HepG2 (cell line): ENCODE results near the gene CARD19. TPM values are rescaled to one million over a fixed set of nuclear protein-coding genes. Genes with fewer than 3 reads are reported as not detected.

Experiments
- ARNT ChIP-seq: fragments of 450-650 bp; IDR thresholded peaks from 2 replicates; pipeline ENCODE4 v1.6.1; 2017
- ARNTL ChIP-seq: sonication (generic); formaldehyde crosslinking; IDR thresholded peaks from 2 replicates; pipeline ENCODE4 v1.4.0; 2020; ENCODE audit warnings: mild to moderate bottlenecking, missing genetic modification reagents
- ATF1 ChIP-seq: IDR thresholded peaks from 2 replicates; pipeline ENCODE4 v1.6.1; 2016; ENCODE audit warnings: mild to moderate bottlenecking, control low read depth
- CENPT ChIP-seq: sonication (generic); formaldehyde crosslinking; IDR thresholded peaks from 2 replicates; pipeline ENCODE4 v1.8.0; 2022; ENCODE audit warnings: low read depth, mild to moderate bottlenecking, moderate library complexity, missing genetic modification reagents
- FOXC1 ChIP-seq: sonication (generic); formaldehyde crosslinking; IDR thresholded peaks from 2 replicates; pipeline ENCODE4 v1.8.0; 2022; ENCODE audit warnings: mild to moderate bottlenecking, missing genetic modification reagents, borderline replicate concordance
- HNF4A ChIP-seq: sonication (generic); formaldehyde crosslinking; IDR thresholded peaks from 2 replicates; pipeline ENCODE4 v1.4.0; 2020; ENCODE audit warnings: missing genetic modification reagents
- KDM2A ChIP-seq: sonication (generic); formaldehyde crosslinking; IDR thresholded peaks from 2 replicates; pipeline ENCODE4 v1.4.0; 2020; ENCODE audit warnings: low read depth, missing genetic modification reagents, borderline replicate concordance
- KLF15 ChIP-seq: sonication (generic); formaldehyde crosslinking; IDR thresholded peaks from 2 replicates; pipeline ENCODE4 v1.8.1; 2023; ENCODE audit warnings: borderline replicate concordance, mild to moderate bottlenecking, inconsistent platforms, missing genetic modification reagents, mixed read lengths
- MED8 ChIP-seq: sonication (generic); formaldehyde crosslinking; IDR thresholded peaks from 2 replicates; pipeline ENCODE4 v1.8.1; 2023; ENCODE audit warnings: mild to moderate bottlenecking, missing genetic modification reagents; ENCODE audit not compliant: insufficient replicate concordance
- MEF2D ChIP-seq: sonication (generic); formaldehyde crosslinking; IDR thresholded peaks from 2 replicates; pipeline ENCODE4 v1.5.1; 2020; ENCODE audit warnings: mild to moderate bottlenecking, missing genetic modification reagents
- MEIS1 ChIP-seq: sonication (generic); formaldehyde crosslinking; IDR thresholded peaks from 2 replicates; pipeline ENCODE4 v1.9.0; 2021; ENCODE audit warnings: mild to moderate bottlenecking, missing genetic modification reagents, moderate library complexity, borderline replicate concordance
- MXI1 ChIP-seq: IDR thresholded peaks from 3 replicates; pipeline ENCODE4 v1.6.1; 2012; ENCODE audit warnings: low read depth, low read length, inconsistent platforms, borderline replicate concordance
- NCOA2 ChIP-seq: sonication (generic); formaldehyde crosslinking; IDR thresholded peaks from 2 replicates; pipeline ENCODE4 v1.8.0; 2022; ENCODE audit warnings: inconsistent platforms
- NFKBIZ ChIP-seq: IDR thresholded peaks from 2 replicates; pipeline ENCODE4 v1.6.1; 2018; ENCODE audit warnings: missing genetic modification reagents, missing compliant biosample characterization
- RAD21 ChIP-seq: fragments of 450-650 bp; formaldehyde crosslinking; IDR thresholded peaks from 2 replicates; pipeline ENCODE4 v1.5.0; 2020; ENCODE audit warnings: mild to moderate bottlenecking
- SMAD3 ChIP-seq: sonication (generic); formaldehyde crosslinking; IDR thresholded peaks from 2 replicates; pipeline ENCODE4 v1.4.0; 2020; ENCODE audit warnings: missing genetic modification reagents
- SPEN ChIP-seq: sonication (generic); formaldehyde crosslinking; IDR thresholded peaks from 2 replicates; pipeline ENCODE4 v1.5.1; 2020; ENCODE audit warnings: low read depth, mild to moderate bottlenecking, missing genetic modification reagents
- XRCC5 ChIP-seq: fragments of 200-400 bp; formaldehyde crosslinking; optimal IDR thresholded peaks from 2 replicates; pipeline ENCODE3; 2017; ENCODE audit warnings: mild to moderate bottlenecking, low read length
- ZNF430 ChIP-seq: sonication (generic); formaldehyde crosslinking; IDR thresholded peaks from 2 replicates; pipeline ENCODE4 v1.9.0; 2021; ENCODE audit warnings: mild to moderate bottlenecking, missing genetic modification reagents
- ZNF563 ChIP-seq: sonication (generic); formaldehyde crosslinking; IDR thresholded peaks from 2 replicates; pipeline ENCODE4 v1.8.0; 2022; ENCODE audit warnings: mild to moderate bottlenecking, moderate library complexity, missing genetic modification reagents
- ZNF572 ChIP-seq: sonication (generic); formaldehyde crosslinking; IDR thresholded peaks from 2 replicates; pipeline ENCODE4 v1.5.1; 2020; ENCODE audit warnings: mild to moderate bottlenecking, missing genetic modification reagents
- ZNF660 ChIP-seq: sonication (generic); formaldehyde crosslinking; IDR thresholded peaks from 2 replicates; pipeline ENCODE4 v1.5.1; 2020; ENCODE audit warnings: mild to moderate bottlenecking, low read depth, missing genetic modification reagents, borderline replicate concordance
- ZNF766 ChIP-seq: sonication (generic); formaldehyde crosslinking; IDR thresholded peaks from 2 replicates; pipeline ENCODE4 v1.5.0; 2020; ENCODE audit warnings: missing genetic modification reagents, borderline replicate concordance
- ZNF768 ChIP-seq: sonication (generic); formaldehyde crosslinking; IDR thresholded peaks from 2 replicates; pipeline ENCODE4 v1.4.0; 2020; ENCODE audit warnings: missing genetic modification reagents
- ZNF792 ChIP-seq: IDR thresholded peaks from 2 replicates; pipeline ENCODE4 v1.6.1; 2016
- ZSCAN25 ChIP-seq: sonication (generic); formaldehyde crosslinking; IDR thresholded peaks from 2 replicates; pipeline ENCODE4 v1.8.0; 2022; ENCODE audit warnings: mild to moderate bottlenecking, missing genetic modification reagents
- polyA plus RNA-seq, 8 experiments: library from polyadenylated mRNA; depleted of rRNA in 3 of 8; stranded (reverse) in 7 of 8; unstranded in 1 of 8; fragments of >200 nt; fragmentation: Illumina TruSeq in 4 of 8; extraction: Trizol in 4 of 8; gene quantifications; 2 replicates each; pipeline versions ENCODE4 v1.2.1 to v1.2.3, GENCODE V29; 2011 to 2016; ENCODE audit warnings: low read depth in 4 of 8, missing spikeins in 1 of 8, mixed read lengths in 1 of 8; ENCODE audit not compliant: insufficient read depth in 1 of 8
- total RNA-seq, 5 experiments: library from RNA; depleted of rRNA; stranded (reverse); fragments of >200 nt; fragmentation: Illumina TruSeq; extraction: Trizol; gene quantifications; 2 replicates each; pipeline ENCODE4 v1.2.3, GENCODE V29; 2016; ENCODE audit warnings: low read depth in 1 of 5
- TF ChIP-seq, protein P1 (sequence below): IDR thresholded peaks from 2 replicates; pipeline ENCODE4 v1.6.1; 2016; ENCODE audit warnings: mild to moderate bottlenecking
- TF ChIP-seq, protein P2 (sequence below): sonication (generic); formaldehyde crosslinking; IDR thresholded peaks from 2 replicates; pipeline ENCODE4 v1.5.0; 2020; ENCODE audit warnings: missing genetic modification reagents
- TF ChIP-seq, protein P3 (sequence below): sonication (generic); formaldehyde crosslinking; IDR thresholded peaks from 2 replicates; pipeline ENCODE4 v1.4.0; 2020; ENCODE audit warnings: missing genetic modification reagents

Gene CARD19
- total and polyA plus RNA-seq, 2 of the 13 experiments (the other 11 are each of a cell fraction or from before 2014, with no cell fraction given): 18.4 to 47.2 TPM

DNA sequence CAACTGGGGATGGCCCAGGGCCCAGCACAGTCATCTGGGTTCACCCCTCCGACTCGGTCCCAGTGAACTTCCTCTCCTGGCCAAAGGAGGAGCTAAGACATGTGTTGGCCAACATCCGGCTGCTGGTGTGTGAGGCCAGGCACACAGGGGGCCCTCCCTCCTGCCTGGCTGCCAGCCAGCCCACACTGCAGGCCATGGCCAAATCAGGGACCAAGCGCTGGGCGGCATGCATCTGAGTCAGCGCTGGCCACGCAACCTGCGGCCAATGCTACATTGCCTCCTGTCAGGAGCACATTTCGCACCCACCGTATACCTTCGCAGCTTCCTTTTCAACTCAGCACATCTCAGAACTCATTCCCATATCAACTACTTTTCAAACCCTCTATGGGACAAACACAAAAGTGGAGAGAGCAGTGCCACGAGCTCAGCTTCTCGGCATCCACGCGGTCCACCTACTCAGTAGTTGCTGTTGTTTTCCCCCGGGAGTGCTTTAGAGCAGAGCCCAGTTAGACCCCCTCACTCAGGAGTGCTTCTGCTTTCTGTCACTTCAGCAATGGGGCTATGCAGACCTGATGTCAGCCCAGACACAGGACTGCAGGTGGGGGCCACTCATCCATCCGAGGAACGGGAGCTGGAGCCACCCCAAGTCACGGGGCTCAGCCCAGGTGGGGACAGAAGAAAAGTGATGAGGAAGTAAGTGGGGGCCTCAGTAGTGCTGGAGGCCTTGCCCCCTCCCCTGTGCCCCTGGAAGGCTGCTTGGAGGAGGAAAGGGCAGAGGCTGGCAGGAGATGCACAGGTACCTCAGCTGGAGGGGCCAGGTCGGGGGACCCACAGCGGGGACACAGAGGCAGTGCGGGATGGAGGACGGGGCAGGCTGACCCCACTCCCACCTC lies 24.2 kb downstream of the CARD19 start (continued):
- TF ChIP-seq ZNF563 (CRISPR knock-in tag) (peak; percentile 93; the same call in 1 of the 2 replicates), HNF4A (peak; percentile 61), FOXC1 (CRISPR knock-in tag) (no peak), ARNT (no peak), SMAD3 (peak; percentile 92), ZNF792 (CRISPR knock-in tag) (peak; percentile 79; the same call in 1 of the 2 replicates), ZNF766 (CRISPR knock-in tag) (no peak; the same call in 1 of the 2 replicates), ZNF660 (no peak), XRCC5 (peak; percentile 92), ATF1 (CRISPR knock-in tag) (no peak), SPEN (peak; percentile 96), NFKBIZ (CRISPR knock-in tag) (peak; percentile 89; the same call in 1 of the 2 replicates), MED8 (CRISPR knock-in tag) (peak; percentile 80), RAD21 (CRISPR knock-in tag) (peak; percentile 75; the same call in 1 of the 2 replicates), MXI1 (peak; percentile 96), ARNTL (CRISPR knock-in tag) (no peak), ZSCAN25 (CRISPR knock-in tag) (peak; percentile 94), CENPT (0 out of 2 replicates have a peak, but pooled peaks have one; percentile 36), ZNF572 (0 out of 2 replicates have a peak, but pooled peaks have one; percentile 15), KDM2A (CRISPR knock-in tag) (peak; percentile 98), ZNF430 (CRISPR knock-in tag) (peak; percentile 92; the same call in 1 of the 2 replicates), KLF15 (no peak), ZNF768 (CRISPR knock-in tag) (peak; percentile 76; the same call in 1 of the 2 replicates), MEIS1 (CRISPR knock-in tag) (peak; percentile 81; the same call in 1 of the 2 replicates), MEF2D (CRISPR knock-in tag) (peak; percentile 88), NCOA2 (peak; percentile 74)
- TF ChIP-seq, protein P1, sequence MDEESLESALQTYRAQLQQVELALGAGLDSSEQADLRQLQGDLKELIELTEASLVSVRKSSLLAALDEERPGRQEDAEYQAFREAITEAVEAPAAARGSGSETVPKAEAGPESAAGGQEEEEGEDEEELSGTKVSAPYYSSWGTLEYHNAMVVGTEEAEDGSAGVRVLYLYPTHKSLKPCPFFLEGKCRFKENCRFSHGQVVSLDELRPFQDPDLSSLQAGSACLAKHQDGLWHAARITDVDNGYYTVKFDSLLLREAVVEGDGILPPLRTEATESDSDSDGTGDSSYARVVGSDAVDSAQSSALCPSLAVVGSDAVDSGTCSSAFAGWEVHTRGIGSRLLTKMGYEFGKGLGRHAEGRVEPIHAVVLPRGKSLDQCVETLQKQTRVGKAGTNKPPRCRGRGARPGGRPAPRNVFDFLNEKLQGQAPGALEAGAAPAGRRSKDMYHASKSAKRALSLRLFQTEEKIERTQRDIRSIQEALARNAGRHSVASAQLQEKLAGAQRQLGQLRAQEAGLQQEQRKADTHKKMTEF (CRISPR knock-in tag): peak; percentile 93
- TF ChIP-seq, protein P2, sequence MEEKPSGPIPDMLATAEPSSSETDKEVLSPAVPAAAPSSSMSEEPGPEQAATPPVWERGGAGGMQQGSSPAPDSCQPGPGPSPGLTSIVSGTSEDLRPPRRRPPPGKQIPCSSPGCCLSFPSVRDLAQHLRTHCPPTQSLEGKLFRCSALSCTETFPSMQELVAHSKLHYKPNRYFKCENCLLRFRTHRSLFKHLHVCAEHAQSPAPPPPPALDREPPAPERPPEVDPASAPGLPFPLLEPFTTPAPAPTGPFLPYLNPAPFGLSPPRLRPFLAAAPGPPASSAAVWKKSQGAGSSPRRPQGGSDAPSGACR (CRISPR knock-in tag): 0 out of 2 replicates have a peak, but pooled peaks have one; percentile 80
- TF ChIP-seq, protein P3, sequence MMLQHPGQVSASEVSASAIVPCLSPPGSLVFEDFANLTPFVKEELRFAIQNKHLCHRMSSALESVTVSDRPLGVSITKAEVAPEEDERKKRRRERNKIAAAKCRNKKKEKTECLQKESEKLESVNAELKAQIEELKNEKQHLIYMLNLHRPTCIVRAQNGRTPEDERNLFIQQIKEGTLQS (CRISPR knock-in tag): peak; percentile 89
